HG03432 (cell line): Measurements from ENCODE around the gene FNTB.

Experiments used
- ATAC-seq: cut with Tn5 transposase; IDR thresholded peaks from one replicate; pipeline ENCODE4 v1.9.1; 2021; ENCODE audit warnings: mild to moderate bottlenecking, moderate library complexity; ENCODE audit not compliant: unreplicated experiment

FNTB gene

GRCh38 chr14:64986648-64987437 lies at the start of gene FNTB:
Gene FNTB (plus strand): TSS chr14:64986895. CDS start chr14:64986954, 59 bp downstream.
- peak; percentile 96 for ATAC-seq

GRCh38 chr14:64937171-64937820 lies 49.4 kb upstream of the FNTB start:
- ATAC-seq, result no peak

- ATAC-seq, result no peak
Observed at GRCh38 chr14:64937821-64938193, 48.9 kb upstream of the FNTB start.

- ATAC-seq, result no peak
Observed at GRCh38 chr14:64938972-64939816, 47.5 kb upstream of the FNTB start.

GRCh38 chr14:64939817-64940190 lies 46.9 kb upstream of the FNTB start:
- ATAC-seq, result no peak

GRCh38 chr14:64940336-64940910 lies 46.3 kb upstream of the FNTB start:
- no peak for ATAC-seq

- no peak for ATAC-seq
Observed at GRCh38 chr14:64942531-64943111, 44.1 kb upstream of the FNTB start, which contains the start of gene GPX2. Gene GPX2 (minus strand): TSS chr14:64942745. CDS start chr14:64942726, 19 bp downstream.

GRCh38 chr14:64943556-64943955 lies 43.1 kb upstream of the FNTB start:
- no peak for ATAC-seq

GRCh38 chr14:64944041-64944440 lies 42.7 kb upstream of the FNTB start:
- ATAC-seq, result no peak

- no peak for ATAC-seq
Observed at GRCh38 chr14:64944861-64945260, 41.8 kb upstream of the FNTB start.

GRCh38 chr14:64945431-64946178 lies 41.1 kb upstream of the FNTB start:
- ATAC-seq, result no peak

- ATAC-seq, result no peak
Observed at GRCh38 chr14:64946310-64947045, 40.2 kb upstream of the FNTB start.

GRCh38 chr14:64947710-64948611 lies 38.7 kb upstream of the FNTB start:
- no peak for ATAC-seq

GRCh38 chr14:64948612-64949210 lies 38.0 kb upstream of the FNTB start:
- ATAC-seq, result no peak

GRCh38 chr14:64950889-64951288 lies 35.8 kb upstream of the FNTB start:
- ATAC-seq, result no peak

- ATAC-seq, result no peak
Observed at GRCh38 chr14:64951291-64951690, 35.4 kb upstream of the FNTB start.

GRCh38 chr14:64951724-64952123 lies 35.0 kb upstream of the FNTB start:
- ATAC-seq, result no peak
